ENCODE results near the gene CALY. TPM values are rescaled to one million over a fixed set of nuclear protein-coding genes. Genes with fewer than 3 reads are reported as not detected.
A peak's percentile ranks its signal among the peaks of the same experiment; 100 is the strongest.

CALY gene
- total RNA-seq, 1 donor from 2014 or later: 3.5 TPM

DNA sequence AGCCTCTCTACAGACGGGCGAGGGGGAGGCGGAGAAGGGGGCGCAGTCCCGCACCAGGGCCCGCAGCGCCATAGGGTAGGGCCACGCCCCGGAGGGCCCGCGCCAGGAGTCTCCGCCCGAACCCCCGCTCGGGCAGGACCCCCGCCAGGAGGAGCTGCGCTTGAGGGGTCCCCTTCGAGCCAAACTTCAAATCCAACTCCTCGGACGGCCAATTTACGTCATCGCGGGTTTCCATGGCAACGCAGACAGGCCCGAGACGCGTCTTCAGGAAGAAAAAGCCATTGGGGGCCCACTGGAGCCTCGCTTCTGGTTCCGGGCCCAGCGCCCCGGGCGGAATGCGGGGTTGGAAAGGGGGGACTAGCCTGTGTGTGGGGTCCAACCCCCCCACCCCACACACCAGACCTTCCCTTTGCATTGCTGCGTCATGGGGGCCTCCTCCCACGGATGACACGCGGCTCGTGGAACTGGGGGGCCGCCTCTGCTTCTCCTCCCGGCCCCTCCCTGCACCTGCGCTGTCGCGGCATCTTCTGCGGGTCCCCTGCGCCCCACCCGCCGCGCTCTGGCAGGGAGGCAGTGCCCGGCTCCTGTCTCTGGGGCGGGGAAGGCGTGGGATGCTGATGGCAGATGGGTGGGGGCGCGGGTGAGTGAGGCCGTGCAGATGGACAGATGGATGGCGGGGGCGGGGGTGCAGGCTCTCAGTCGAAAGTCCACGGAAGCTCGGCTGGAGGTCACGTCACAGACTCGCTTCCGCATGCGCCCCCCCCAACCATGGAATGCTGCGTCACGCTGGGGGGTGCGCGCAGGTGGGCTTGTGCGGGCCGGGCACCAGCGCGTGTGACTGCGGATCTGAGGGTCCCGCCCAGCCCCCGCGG is 1.2 kb downstream of the CALY start:
- TF ChIP-seq, protein P1, sequence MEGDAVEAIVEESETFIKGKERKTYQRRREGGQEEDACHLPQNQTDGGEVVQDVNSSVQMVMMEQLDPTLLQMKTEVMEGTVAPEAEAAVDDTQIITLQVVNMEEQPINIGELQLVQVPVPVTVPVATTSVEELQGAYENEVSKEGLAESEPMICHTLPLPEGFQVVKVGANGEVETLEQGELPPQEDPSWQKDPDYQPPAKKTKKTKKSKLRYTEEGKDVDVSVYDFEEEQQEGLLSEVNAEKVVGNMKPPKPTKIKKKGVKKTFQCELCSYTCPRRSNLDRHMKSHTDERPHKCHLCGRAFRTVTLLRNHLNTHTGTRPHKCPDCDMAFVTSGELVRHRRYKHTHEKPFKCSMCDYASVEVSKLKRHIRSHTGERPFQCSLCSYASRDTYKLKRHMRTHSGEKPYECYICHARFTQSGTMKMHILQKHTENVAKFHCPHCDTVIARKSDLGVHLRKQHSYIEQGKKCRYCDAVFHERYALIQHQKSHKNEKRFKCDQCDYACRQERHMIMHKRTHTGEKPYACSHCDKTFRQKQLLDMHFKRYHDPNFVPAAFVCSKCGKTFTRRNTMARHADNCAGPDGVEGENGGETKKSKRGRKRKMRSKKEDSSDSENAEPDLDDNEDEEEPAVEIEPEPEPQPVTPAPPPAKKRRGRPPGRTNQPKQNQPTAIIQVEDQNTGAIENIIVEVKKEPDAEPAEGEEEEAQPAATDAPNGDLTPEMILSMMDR (IDR thresholded peaks at IDR 0.05): no peak
- peaks cover 26% of the 10 kb centered on the region for H3K27me3 Mint-ChIP-seq (ENCODE audit: unreplicated experiment)
- peak overlapping the region; percentile 14 for H3K4me3 Mint-ChIP-seq (ENCODE audit: unreplicated experiment)
- peaks cover 2% of the 10 kb centered on the region for H3K36me3 Mint-ChIP-seq (ENCODE audit: unreplicated experiment)
- H3K4me1 Mint-ChIP-seq (ENCODE audit: unreplicated experiment): peaks cover 3% of the 10 kb centered on the region
- peak; percentile 86 for DNase-seq (ENCODE audit: extremely low spot score, unreplicated experiment)
- no peak overlapping the region for H3K27ac Mint-ChIP-seq (ENCODE audit: unreplicated experiment)
- H3K9me3 Mint-ChIP-seq (ENCODE audit: unreplicated experiment): peaks cover 5% of the 10 kb centered on the region

DNA sequence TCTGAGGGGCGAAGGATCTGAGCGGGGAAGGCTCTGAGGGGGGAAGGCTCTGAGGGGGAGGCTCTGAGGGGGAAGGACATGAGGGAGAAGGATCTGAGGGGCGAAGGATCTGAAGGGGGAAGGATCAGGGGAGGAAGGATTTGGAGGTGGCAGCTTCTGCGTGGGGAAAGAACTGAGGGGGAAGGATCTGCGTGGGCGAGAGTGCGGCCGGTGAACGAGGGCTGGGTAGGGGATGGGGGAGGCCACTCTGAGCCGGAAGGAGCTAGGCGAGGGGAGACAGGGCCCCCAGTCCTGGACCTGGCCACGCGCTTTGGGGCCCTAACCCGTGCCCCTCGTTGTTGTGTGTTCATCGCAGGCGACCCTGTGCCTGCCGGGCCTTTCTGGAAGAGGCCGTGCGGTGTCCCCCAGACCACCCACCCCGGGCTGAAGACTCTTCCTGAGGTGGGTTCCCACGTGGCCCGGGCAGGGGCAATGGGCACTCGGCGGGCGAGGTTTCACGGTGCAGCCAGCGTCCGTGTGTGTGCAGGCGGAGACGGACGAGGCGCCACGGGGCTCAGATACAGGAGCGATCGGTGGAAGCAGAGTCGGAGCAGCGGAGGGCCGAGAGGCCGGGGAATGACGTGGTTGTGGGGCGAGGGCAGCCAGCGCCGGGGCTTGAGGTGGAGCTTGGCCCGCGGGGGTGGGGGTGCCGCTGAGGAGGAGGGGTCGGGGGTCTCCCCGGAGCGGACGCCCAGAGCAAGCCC is 2.0 kb downstream of the CALY start:
- peaks cover 26% of the 10 kb centered on the region for H3K27me3 Mint-ChIP-seq (ENCODE audit: unreplicated experiment)
- peak; percentile 85 for DNase-seq (ENCODE audit: extremely low spot score, unreplicated experiment)
- H3K4me1 Mint-ChIP-seq (ENCODE audit: unreplicated experiment): peaks cover 7% of the 10 kb centered on the region
- TF ChIP-seq, protein P1 (IDR thresholded peaks at IDR 0.05): no peak
- H3K36me3 Mint-ChIP-seq (ENCODE audit: unreplicated experiment): peaks cover 2% of the 10 kb centered on the region
- H3K27ac Mint-ChIP-seq (ENCODE audit: unreplicated experiment): no peak overlapping the region
- H3K9me3 Mint-ChIP-seq (ENCODE audit: unreplicated experiment): peaks cover 5% of the 10 kb centered on the region
- H3K4me3 Mint-ChIP-seq (ENCODE audit: unreplicated experiment): peak overlapping the region; percentile 69

- DNase-seq (ENCODE audit: extremely low spot score, unreplicated experiment): no peak
- H3K36me3 Mint-ChIP-seq (ENCODE audit: unreplicated experiment): peaks cover 2% of the 10 kb centered on the region
- peaks cover 26% of the 10 kb centered on the region for H3K27me3 Mint-ChIP-seq (ENCODE audit: unreplicated experiment)
- no peak overlapping the region for H3K27ac Mint-ChIP-seq (ENCODE audit: unreplicated experiment)
- TF ChIP-seq, protein P1 (IDR thresholded peaks at IDR 0.05): no peak
- peaks cover 22% of the 10 kb centered on the region for H3K4me1 Mint-ChIP-seq (ENCODE audit: unreplicated experiment)
- H3K9me3 Mint-ChIP-seq (ENCODE audit: unreplicated experiment): peaks cover 5% of the 10 kb centered on the region
- no peak overlapping the region for H3K4me3 Mint-ChIP-seq (ENCODE audit: unreplicated experiment)
Measured at GRCh38 chr10:133332936-133333699, 3.6 kb downstream of the CALY start.

DNA sequence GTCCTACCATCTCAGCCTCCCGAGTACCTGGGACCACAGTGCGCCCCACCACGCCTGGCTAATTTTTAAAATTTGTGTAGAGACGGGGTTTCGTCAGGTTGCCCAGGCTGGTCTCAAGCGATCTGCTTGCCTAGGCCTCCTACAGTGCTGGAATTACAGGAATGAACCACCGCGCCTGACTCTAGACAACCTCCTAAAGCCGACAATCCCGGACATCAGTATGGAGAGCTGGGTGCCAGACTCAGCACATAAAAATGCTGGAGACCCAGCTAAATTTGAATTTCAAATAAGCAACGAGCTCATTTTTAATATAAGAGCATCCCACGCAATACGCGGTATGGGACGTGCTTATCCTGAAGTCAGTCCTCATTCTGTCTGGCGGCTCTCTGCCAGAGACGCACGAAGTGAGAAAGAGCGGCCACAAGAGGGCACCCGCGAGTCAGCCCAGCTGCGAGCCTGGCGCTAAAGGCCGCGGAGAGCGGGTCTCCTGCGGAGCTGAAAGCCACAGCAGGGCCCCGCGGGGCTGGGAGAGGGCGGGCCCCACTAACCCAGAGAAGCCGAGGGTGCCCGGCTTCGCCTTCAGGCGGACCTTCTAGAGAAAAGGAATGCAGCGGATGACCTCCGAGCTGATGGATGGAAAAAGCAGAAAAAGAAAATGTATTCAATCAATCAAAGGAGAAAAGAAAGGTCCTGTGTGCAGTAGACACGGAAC is 7.0 kb downstream of the CALY start:
- Mint-ChIP-seq H3K27me3 (ENCODE audit: unreplicated experiment) (peaks cover 24% of the 10 kb centered on the region), H3K4me3 (ENCODE audit: unreplicated experiment) (peak overlapping the region; percentile 48)
- TF ChIP-seq, protein P1 (IDR thresholded peaks at IDR 0.05): peak; percentile 99

More for the DNA sequence above, 7.0 kb downstream of the CALY start:
- H3K9me3 Mint-ChIP-seq (ENCODE audit: unreplicated experiment): peaks cover 5% of the 10 kb centered on the region
- peaks cover 2% of the 10 kb centered on the region for H3K36me3 Mint-ChIP-seq (ENCODE audit: unreplicated experiment)
- H3K27ac Mint-ChIP-seq (ENCODE audit: unreplicated experiment): peak overlapping the region; percentile 83
- H3K4me1 Mint-ChIP-seq (ENCODE audit: unreplicated experiment): peaks cover 43% of the 10 kb centered on the region
- DNase-seq (ENCODE audit: extremely low spot score, unreplicated experiment): peak; percentile 97

All from osteocyte (in vitro differentiated cells).